HUES6 (cell line): Measurements from ENCODE around the gene SLC66A1.
A peak's percentile ranks its signal among the peaks of the same experiment; 100 is the strongest.

Experiments used
- H3K27ac ChIP-seq: 2 replicates; pipeline ENCODE4 v1.7.0; 2013; ENCODE audit warnings: low read depth, mild to moderate bottlenecking, low read length, inconsistent platforms
- H3K27me3 ChIP-seq: 2 replicates; pipeline ENCODE4 v1.6.1; 2013; ENCODE audit warnings: low read length; ENCODE audit not compliant: control insufficient read depth, insufficient read depth
- H3K36me3 ChIP-seq: 2 replicates; pipeline ENCODE4 v1.6.1; 2013; ENCODE audit warnings: low read length; ENCODE audit not compliant: control insufficient read depth, insufficient read depth
- H3K4me1 ChIP-seq: 2 replicates; pipeline ENCODE4 v1.6.1; 2013; ENCODE audit warnings: low read length; ENCODE audit not compliant: control insufficient read depth, insufficient read depth
- H3K4me3 ChIP-seq: 2 replicates; pipeline ENCODE4 v1.5.1; 2013; ENCODE audit warnings: low read depth, low read length
- H3K9ac ChIP-seq: one replicate; pipeline ENCODE4 v1.6.1; 2013; ENCODE audit warnings: mild to moderate bottlenecking, low read length
- H3K9me3 ChIP-seq: 2 replicates; pipeline ENCODE4 v1.6.1; 2013; ENCODE audit warnings: low read depth, low read length; ENCODE audit not compliant: control insufficient read depth, insufficient read depth

The SLC66A1 gene

GRCh38 chr1:19338323-19338762 is 26.2 kb downstream of the SLC66A1 start:
- peak overlapping the region; percentile 0; the same call in 1 of the 2 replicates for H3K4me3 ChIP-seq
- H3K27ac ChIP-seq, result peak overlapping the region; percentile 3
- no peaks in the 10 kb centered on the region for H3K9me3 ChIP-seq
- peaks cover 33% of the 10 kb centered on the region for H3K4me1 ChIP-seq
- no peaks in the 10 kb centered on the region for H3K27me3 ChIP-seq
- peaks cover 23% of the 10 kb centered on the region for H3K36me3 ChIP-seq
- H3K9ac ChIP-seq, result peak overlapping the region; percentile 34

- Histone ChIP-seq H3K4me1 (peaks cover 33% of the 10 kb centered on the region), H3K4me3 (no peak overlapping the region), H3K27ac (no peak overlapping the region), H3K9me3 (no peaks in the 10 kb centered on the region), H3K36me3 (peaks cover 33% of the 10 kb centered on the region), H3K9ac (no peak overlapping the region), H3K27me3 (no peaks in the 10 kb centered on the region)
Observed at GRCh38 chr1:19339214-19339861, 27.2 kb downstream of the SLC66A1 start.

GRCh38 chr1:19340387-19340937 is 28.3 kb downstream of the SLC66A1 start:
- H3K9me3 ChIP-seq, result no peaks in the 10 kb centered on the region
- H3K27me3 ChIP-seq, result no peaks in the 10 kb centered on the region

GRCh38 chr1:19341201-19342061 is 29.3 kb downstream of the SLC66A1 start:
- H3K9me3 ChIP-seq, result no peaks in the 10 kb centered on the region
- peaks cover 33% of the 10 kb centered on the region for H3K4me1 ChIP-seq
- 0 out of 2 replicates have a peak overlapping the region, but pooled peaks have one; percentile 40 for H3K27ac ChIP-seq
- H3K9ac ChIP-seq, result no peak overlapping the region
- no peak overlapping the region for H3K4me3 ChIP-seq
- no peaks in the 10 kb centered on the region for H3K27me3 ChIP-seq
- H3K36me3 ChIP-seq, result peaks cover 49% of the 10 kb centered on the region

More at GRCh38 chr1:19340387-19340937, 28.3 kb downstream of the SLC66A1 start:
- no peak overlapping the region for H3K27ac ChIP-seq
- peaks cover 33% of the 10 kb centered on the region for H3K4me1 ChIP-seq
- H3K9ac ChIP-seq, result no peak overlapping the region
- H3K4me3 ChIP-seq, result no peak overlapping the region
- H3K36me3 ChIP-seq, result peaks cover 44% of the 10 kb centered on the region

- H3K4me3 ChIP-seq, result no peak overlapping the region
- peaks cover 51% of the 10 kb centered on the region for H3K36me3 ChIP-seq
- peaks cover 33% of the 10 kb centered on the region for H3K4me1 ChIP-seq
- H3K9me3 ChIP-seq, result no peaks in the 10 kb centered on the region
- H3K27me3 ChIP-seq, result no peaks in the 10 kb centered on the region
- no peak overlapping the region for H3K27ac ChIP-seq
- no peak overlapping the region for H3K9ac ChIP-seq
Observed at GRCh38 chr1:19342062-19342750, 30.1 kb downstream of the SLC66A1 start.

GRCh38 chr1:19342894-19343616 is 30.9 kb downstream of the SLC66A1 start:
- no peak overlapping the region for H3K4me3 ChIP-seq
- H3K4me1 ChIP-seq, result peaks cover 27% of the 10 kb centered on the region
- H3K27me3 ChIP-seq, result no peaks in the 10 kb centered on the region
- H3K9me3 ChIP-seq, result no peaks in the 10 kb centered on the region
- H3K9ac ChIP-seq, result no peak overlapping the region
- no peak overlapping the region for H3K27ac ChIP-seq
- H3K36me3 ChIP-seq, result peaks cover 59% of the 10 kb centered on the region

GRCh38 chr1:19343617-19344350 is 31.7 kb downstream of the SLC66A1 start:
- no peak overlapping the region for H3K9ac ChIP-seq
- peaks cover 65% of the 10 kb centered on the region for H3K36me3 ChIP-seq
- peaks cover 22% of the 10 kb centered on the region for H3K4me1 ChIP-seq
- no peaks in the 10 kb centered on the region for H3K9me3 ChIP-seq
- H3K27ac ChIP-seq, result no peak overlapping the region
- no peaks in the 10 kb centered on the region for H3K27me3 ChIP-seq
- H3K4me3 ChIP-seq, result no peak overlapping the region

GRCh38 chr1:19344372-19344810 is 32.3 kb downstream of the SLC66A1 start:
- H3K9me3 ChIP-seq, result no peaks in the 10 kb centered on the region
- no peak overlapping the region for H3K27ac ChIP-seq
- H3K4me1 ChIP-seq, result peaks cover 21% of the 10 kb centered on the region
- H3K36me3 ChIP-seq, result peaks cover 71% of the 10 kb centered on the region
- H3K9ac ChIP-seq, result no peak overlapping the region
- H3K4me3 ChIP-seq, result no peak overlapping the region
- no peaks in the 10 kb centered on the region for H3K27me3 ChIP-seq

GRCh38 chr1:19344831-19345230 is 32.7 kb downstream of the SLC66A1 start:
- H3K9me3 ChIP-seq, result no peaks in the 10 kb centered on the region
- H3K4me1 ChIP-seq, result peaks cover 18% of the 10 kb centered on the region
- H3K27ac ChIP-seq, result no peak overlapping the region
- H3K36me3 ChIP-seq, result peaks cover 75% of the 10 kb centered on the region
- no peaks in the 10 kb centered on the region for H3K27me3 ChIP-seq
- no peak overlapping the region for H3K9ac ChIP-seq
- H3K4me3 ChIP-seq, result no peak overlapping the region

- Histone ChIP-seq H3K27me3 (no peaks in the 10 kb centered on the region), H3K36me3 (peaks cover 81% of the 10 kb centered on the region), H3K4me1 (peaks cover 18% of the 10 kb centered on the region), H3K9me3 (no peaks in the 10 kb centered on the region), H3K9ac (no peak overlapping the region), H3K27ac (no peak overlapping the region), H3K4me3 (no peak overlapping the region)
Observed at GRCh38 chr1:19345391-19345790, 33.3 kb downstream of the SLC66A1 start.
